HG03135 (cell line): ENCODE data around the gene RIIAD1.
"Not testable (repeated sequence)": the region's sequence is repeated elsewhere in the genome, so short reads cannot be mapped to it uniquely, and the experiment has no call there.

ENCODE experiments used
- ATAC-seq: cut with Tn5 transposase; IDR thresholded peaks from one replicate; pipeline ENCODE4 v1.9.1; 2021; ENCODE audit warnings: mild to moderate bottlenecking, moderate library complexity; ENCODE audit not compliant: unreplicated experiment

RIIAD1 gene

GRCh38 chr1:151729966-151730291 lies 8.6 kb downstream of the RIIAD1 start:
- no peak for ATAC-seq

- no peak for ATAC-seq
Measured at GRCh38 chr1:151733126-151733525, 11.8 kb downstream of the RIIAD1 start.

- not testable (repeated sequence) for ATAC-seq
Measured at GRCh38 chr1:151733995-151734394, 12.7 kb downstream of the RIIAD1 start.

GRCh38 chr1:151737026-151737425 lies 15.7 kb downstream of the RIIAD1 start:
- no peak for ATAC-seq

- no peak for ATAC-seq
Measured at GRCh38 chr1:151737479-151737878, 16.2 kb downstream of the RIIAD1 start.

GRCh38 chr1:151739590-151740355 lies 18.5 kb downstream of the RIIAD1 start:
- no peak for ATAC-seq

- ATAC-seq: no peak
Measured at GRCh38 chr1:151741516-151741915, 20.2 kb downstream of the RIIAD1 start.

- ATAC-seq: no peak
Measured at GRCh38 chr1:151756291-151756690, 35.0 kb downstream of the RIIAD1 start.

- ATAC-seq: no peak
Measured at GRCh38 chr1:151759241-151759640, 37.9 kb downstream of the RIIAD1 start.

GRCh38 chr1:151760597-151761385 lies 39.5 kb downstream of the RIIAD1 start:
- ATAC-seq: no peak

- peak; percentile 88 for ATAC-seq
Measured at GRCh38 chr1:151762941-151763921, 41.9 kb downstream of the RIIAD1 start, which contains the start of gene MRPL9. MRPL9 (minus strand) TSS chr1:151763496; CDS start chr1:151763479, 17 bp downstream.

GRCh38 chr1:151763990-151764389 lies 42.7 kb downstream of the RIIAD1 start:
- ATAC-seq: no peak

- ATAC-seq: not testable (repeated sequence)
Measured at GRCh38 chr1:151768351-151769066, 47.2 kb downstream of the RIIAD1 start.

- not testable (repeated sequence) for ATAC-seq
Measured at GRCh38 chr1:151769270-151769669, 47.9 kb downstream of the RIIAD1 start.

- no peak for ATAC-seq
Measured at GRCh38 chr1:151773702-151774101, 52.4 kb downstream of the RIIAD1 start.

- ATAC-seq: no peak
Measured at GRCh38 chr1:151774256-151774922, 53.1 kb downstream of the RIIAD1 start.

- no peak for ATAC-seq
Measured at GRCh38 chr1:151775894-151776664, 54.8 kb downstream of the RIIAD1 start.

GRCh38 chr1:151776665-151777062 lies 55.3 kb downstream of the RIIAD1 start:
- ATAC-seq: no peak

GRCh38 chr1:151777317-151777716 lies 56.0 kb downstream of the RIIAD1 start:
- no peak for ATAC-seq
